ENCODE data around the gene SENP5.
A peak's percentile ranks its signal among the peaks of the same experiment; 100 is the strongest.

Gene SENP5

GRCh38 chr3:196927571-196928453 is 60.1 kb downstream of the SENP5 start:
- H3K9me2 ChIP-seq (replicated peaks; ENCODE audit: insufficient read depth, low read length) = no peaks in the 10 kb centered on the region
- no peak overlapping the region for H3K9ac ChIP-seq (ENCODE audit: low read length)
- H3K27me3 ChIP-seq (ENCODE audit: low read length) = no peaks in the 10 kb centered on the region
- no peak overlapping the region for H3K4me2 ChIP-seq (ENCODE audit: low read depth, low read length, poor library complexity, severe bottlenecking)
- H3F3A ChIP-seq (ENCODE audit: insufficient read depth) = peaks cover 13% of the 10 kb centered on the region; the same call in 1 of the 2 replicates
- no peaks in the 10 kb centered on the region for H3K9me3 ChIP-seq (ENCODE audit: insufficient read depth, low read length)
- H2AFZ ChIP-seq (ENCODE audit: low read depth, low read length, severe bottlenecking) = no peak overlapping the region
- H3K27ac ChIP-seq (ENCODE audit: low read depth, low read length) = no peak overlapping the region
- H3K4me3 ChIP-seq (ENCODE audit: insufficient read depth, low read length, poor library complexity, severe bottlenecking) = no peak overlapping the region
- H3K79me2 ChIP-seq (ENCODE audit: insufficient read depth, low read length) = no peaks in the 10 kb centered on the region
- TF ChIP-seq EZH2phosphoT487 (conservative IDR thresholded peaks at IDR 0.05; ENCODE audit: low read length) = no peak
- TF ChIP-seq CTCF (IDR thresholded peaks at IDR 0.05; ENCODE audit: insufficient read depth, low read length, poor library complexity, severe bottlenecking) = no peak
- no peaks in the 10 kb centered on the region; the same call in 1 of the 2 replicates for H3K36me3 ChIP-seq (ENCODE audit: low read length)
- H4K20me1 ChIP-seq (ENCODE audit: low read depth, low read length) = no peaks in the 10 kb centered on the region

- Histone ChIP-seq H3K79me2 (ENCODE audit: insufficient read depth, low read length) (no peaks in the 10 kb centered on the region), H3K27ac (ENCODE audit: low read depth, low read length) (peak overlapping the region; percentile 11; the same call in 1 of the 2 replicates), H3K9me2 (replicated peaks; ENCODE audit: insufficient read depth, low read length) (no peaks in the 10 kb centered on the region), H3K27me3 (ENCODE audit: low read length) (no peaks in the 10 kb centered on the region), H3K4me3 (ENCODE audit: insufficient read depth, low read length, poor library complexity, severe bottlenecking) (no peak overlapping the region), H4K20me1 (ENCODE audit: low read depth, low read length) (no peaks in the 10 kb centered on the region), H3K36me3 (ENCODE audit: low read length) (peaks cover 18% of the 10 kb centered on the region), H2AFZ (ENCODE audit: low read depth, low read length, severe bottlenecking) (no peak overlapping the region), H3K9ac (ENCODE audit: low read length) (no peak overlapping the region), H3F3A (ENCODE audit: insufficient read depth) (peaks cover 31% of the 10 kb centered on the region), H3K4me2 (ENCODE audit: low read depth, low read length, poor library complexity, severe bottlenecking) (no peak overlapping the region), H3K9me3 (ENCODE audit: insufficient read depth, low read length) (no peaks in the 10 kb centered on the region)
- no peak for TF ChIP-seq EZH2phosphoT487 (conservative IDR thresholded peaks at IDR 0.05; ENCODE audit: low read length)
- TF ChIP-seq CTCF (IDR thresholded peaks at IDR 0.05; ENCODE audit: insufficient read depth, low read length, poor library complexity, severe bottlenecking) = no peak
These were observed 63.4 kb downstream of the SENP5 start for GRCh38 chr3:196931157-196931556.

GRCh38 chr3:196931828-196932587 is 64.3 kb downstream of the SENP5 start:
- H3F3A ChIP-seq (ENCODE audit: insufficient read depth) = peaks cover 35% of the 10 kb centered on the region
- no peak overlapping the region for H2AFZ ChIP-seq (ENCODE audit: low read depth, low read length, severe bottlenecking)
- H3K27me3 ChIP-seq (ENCODE audit: low read length) = no peaks in the 10 kb centered on the region
- H4K20me1 ChIP-seq (ENCODE audit: low read depth, low read length) = no peaks in the 10 kb centered on the region
- H3K9me2 ChIP-seq (replicated peaks; ENCODE audit: insufficient read depth, low read length) = no peaks in the 10 kb centered on the region
- H3K9me3 ChIP-seq (ENCODE audit: insufficient read depth, low read length) = no peaks in the 10 kb centered on the region
- peak overlapping the region; percentile 11; the same call in 1 of the 2 replicates for H3K27ac ChIP-seq (ENCODE audit: low read depth, low read length)
- peaks cover 26% of the 10 kb centered on the region for H3K36me3 ChIP-seq (ENCODE audit: low read length)
- no peak overlapping the region for H3K4me3 ChIP-seq (ENCODE audit: insufficient read depth, low read length, poor library complexity, severe bottlenecking)
- no peak overlapping the region for H3K4me2 ChIP-seq (ENCODE audit: low read depth, low read length, poor library complexity, severe bottlenecking)
- H3K9ac ChIP-seq (ENCODE audit: low read length) = no peak overlapping the region
- TF ChIP-seq CTCF (IDR thresholded peaks at IDR 0.05; ENCODE audit: insufficient read depth, low read length, poor library complexity, severe bottlenecking) = no peak
- no peak for TF ChIP-seq EZH2phosphoT487 (conservative IDR thresholded peaks at IDR 0.05; ENCODE audit: low read length)
- no peaks in the 10 kb centered on the region for H3K79me2 ChIP-seq (ENCODE audit: insufficient read depth, low read length)

All from SU-DHL-6 (cell line).